ENCODE data around the gene CRK.
"Not testable (repeated sequence)": the region's sequence is repeated elsewhere in the genome, so short reads cannot be mapped to it uniquely, and the experiment has no call there.

Gene CRK

GRCh38 chr17:1379208-1379929, 76.7 kb downstream of the CRK start:
- H3K9ac ChIP-seq (ENCODE audit: low read length in 5 of 5) = no peak overlapping the region
- peak overlapping the region; percentile 67 for H3K27ac ChIP-seq (ENCODE audit: low read depth, low read length)
- peaks cover 10 to 87% (median 75%) of the 10 kb centered on the region in 5 donors for H3K4me1 ChIP-seq (ENCODE audit: control insufficient read depth in 5 of 5, insufficient read depth in 5 of 5, low read length in 5 of 5)
- no peaks in the 10 kb centered on the region for H3K27me3 ChIP-seq (ENCODE audit: control insufficient read depth in 5 of 5, insufficient read depth in 4 of 5, low read length in 5 of 5)
- no peak overlapping the region for H3K4me3 ChIP-seq (ENCODE audit: low read depth in 1 of 5, low read length in 5 of 5)
- H3K36me3 ChIP-seq (ENCODE audit: control insufficient read depth in 5 of 5, insufficient read depth in 5 of 5, low read length in 5 of 5) = peaks cover 0 to 2% (median 0%) of the 10 kb centered on the region in 5 donors
- H3K9me3 ChIP-seq (ENCODE audit: control insufficient read depth in 5 of 5, low read length in 5 of 5) = no peaks in the 10 kb centered on the region

GRCh38 chr17:1378476-1378860, 77.6 kb downstream of the CRK start:
- H3K9ac ChIP-seq (ENCODE audit: low read length in 5 of 5); H3K36me3 ChIP-seq (ENCODE audit: control insufficient read depth in 5 of 5, insufficient read depth in 5 of 5, low read length in 5 of 5); H3K9me3 ChIP-seq (ENCODE audit: control insufficient read depth in 5 of 5, low read length in 5 of 5); H3K27me3 ChIP-seq (ENCODE audit: control insufficient read depth in 5 of 5, insufficient read depth in 4 of 5, low read length in 5 of 5); H3K4me3 ChIP-seq (ENCODE audit: low read depth in 1 of 5, low read length in 5 of 5): not testable (repeated sequence)
- Histone ChIP-seq H3K27ac (ENCODE audit: low read depth, low read length) (peak overlapping the region; percentile 67), H3K4me1 (ENCODE audit: control insufficient read depth in 5 of 5, insufficient read depth in 5 of 5, low read length in 5 of 5) (peaks cover 16 to 89% (median 79%) of the 10 kb centered on the region in 5 donors)

- Histone ChIP-seq H3K4me3 (ENCODE audit: low read depth in 1 of 5, low read length in 5 of 5) (no peak overlapping the region), H3K27ac (ENCODE audit: low read depth, low read length) (peak overlapping the region; percentile 61), H3K27me3 (ENCODE audit: control insufficient read depth in 5 of 5, insufficient read depth in 4 of 5, low read length in 5 of 5) (no peaks in the 10 kb centered on the region), H3K9ac (ENCODE audit: low read length in 5 of 5) (peak overlapping the region in 1 of 5 donors; percentile 10), H3K9me3 (ENCODE audit: control insufficient read depth in 5 of 5, low read length in 5 of 5) (no peaks in the 10 kb centered on the region), H3K4me1 (ENCODE audit: control insufficient read depth in 5 of 5, insufficient read depth in 5 of 5, low read length in 5 of 5) (peaks cover 16 to 83% (median 77%) of the 10 kb centered on the region in 5 donors), H3K36me3 (ENCODE audit: control insufficient read depth in 5 of 5, insufficient read depth in 5 of 5, low read length in 5 of 5) (peaks cover 0 to 14% (median 6%) of the 10 kb centered on the region in 5 donors)
Observed at GRCh38 chr17:1377334-1377733, 78.7 kb downstream of the CRK start.

- H3K4me1 ChIP-seq (ENCODE audit: control insufficient read depth in 5 of 5, insufficient read depth in 5 of 5, low read length in 5 of 5) = peaks cover 16 to 86% (median 75%) of the 10 kb centered on the region in 5 donors
- H3K9ac ChIP-seq (ENCODE audit: low read length in 5 of 5) = peak overlapping the region in 2 of 5 donors; percentile 13 to 22
Observed at GRCh38 chr17:1376061-1376460, 80.0 kb downstream of the CRK start.

DNA sequence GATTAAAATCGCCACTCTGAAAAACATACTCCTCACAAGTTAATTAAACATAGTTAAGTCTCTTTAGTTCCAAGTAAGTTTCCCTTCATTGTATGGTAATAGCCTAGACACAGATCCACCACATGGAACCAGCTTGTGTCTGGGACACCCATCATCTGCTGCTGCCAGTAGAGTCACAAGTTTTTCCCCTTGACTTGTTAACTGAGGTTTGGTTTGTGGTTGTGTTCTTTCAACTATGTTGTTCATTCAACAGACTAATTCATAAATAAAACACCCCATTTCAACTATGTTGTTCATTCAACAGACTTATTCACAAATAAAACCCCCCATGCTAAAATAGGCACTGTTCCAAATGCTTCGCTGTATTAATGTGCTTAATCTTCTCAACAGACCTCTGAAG, 80.4 kb downstream of the CRK start:
- Histone ChIP-seq H3K4me3 (ENCODE audit: low read depth in 1 of 5, low read length in 5 of 5) (no peak overlapping the region), H3K9me3 (ENCODE audit: control insufficient read depth in 5 of 5, low read length in 5 of 5) (no peaks in the 10 kb centered on the region), H3K27ac (ENCODE audit: low read depth, low read length) (peak overlapping the region; percentile 61), H3K9ac (ENCODE audit: low read length in 5 of 5) (peak overlapping the region in 2 of 5 donors; percentile 22 to 29), H3K36me3 (ENCODE audit: control insufficient read depth in 5 of 5, insufficient read depth in 5 of 5, low read length in 5 of 5) (peaks cover 0 to 15% (median 6%) of the 10 kb centered on the region in 5 donors), H3K4me1 (ENCODE audit: control insufficient read depth in 5 of 5, insufficient read depth in 5 of 5, low read length in 5 of 5) (peaks cover 15 to 82% (median 71%) of the 10 kb centered on the region in 5 donors), H3K27me3 (ENCODE audit: control insufficient read depth in 5 of 5, insufficient read depth in 4 of 5, low read length in 5 of 5) (no peaks in the 10 kb centered on the region)

More at GRCh38 chr17:1376061-1376460, 80.0 kb downstream of the CRK start:
- Histone ChIP-seq H3K9me3 (ENCODE audit: control insufficient read depth in 5 of 5, low read length in 5 of 5) (no peaks in the 10 kb centered on the region), H3K27me3 (ENCODE audit: control insufficient read depth in 5 of 5, insufficient read depth in 4 of 5, low read length in 5 of 5) (no peaks in the 10 kb centered on the region), H3K4me3 (ENCODE audit: low read depth in 1 of 5, low read length in 5 of 5) (no peak overlapping the region), H3K27ac (ENCODE audit: low read depth, low read length) (peak overlapping the region; percentile 61), H3K36me3 (ENCODE audit: control insufficient read depth in 5 of 5, insufficient read depth in 5 of 5, low read length in 5 of 5) (peaks cover 0 to 15% (median 6%) of the 10 kb centered on the region in 5 donors)

GRCh38 chr17:1374431-1375177, 81.4 kb downstream of the CRK start:
- H3K4me1 ChIP-seq (ENCODE audit: control insufficient read depth in 5 of 5, insufficient read depth in 5 of 5, low read length in 5 of 5) = peaks cover 13 to 73% (median 61%) of the 10 kb centered on the region in 5 donors
- no peaks in the 10 kb centered on the region for H3K27me3 ChIP-seq (ENCODE audit: control insufficient read depth in 5 of 5, insufficient read depth in 4 of 5, low read length in 5 of 5)
- no peaks in the 10 kb centered on the region for H3K9me3 ChIP-seq (ENCODE audit: control insufficient read depth in 5 of 5, low read length in 5 of 5)
- H3K27ac ChIP-seq (ENCODE audit: low read depth, low read length) = no peak overlapping the region
- peaks cover 0 to 15% (median 7%) of the 10 kb centered on the region in 5 donors for H3K36me3 ChIP-seq (ENCODE audit: control insufficient read depth in 5 of 5, insufficient read depth in 5 of 5, low read length in 5 of 5)
- H3K4me3 ChIP-seq (ENCODE audit: low read depth in 1 of 5, low read length in 5 of 5) = no peak overlapping the region
- H3K9ac ChIP-seq (ENCODE audit: low read length in 5 of 5) = peak overlapping the region in 1 of 5 donors; percentile 6

DNA sequence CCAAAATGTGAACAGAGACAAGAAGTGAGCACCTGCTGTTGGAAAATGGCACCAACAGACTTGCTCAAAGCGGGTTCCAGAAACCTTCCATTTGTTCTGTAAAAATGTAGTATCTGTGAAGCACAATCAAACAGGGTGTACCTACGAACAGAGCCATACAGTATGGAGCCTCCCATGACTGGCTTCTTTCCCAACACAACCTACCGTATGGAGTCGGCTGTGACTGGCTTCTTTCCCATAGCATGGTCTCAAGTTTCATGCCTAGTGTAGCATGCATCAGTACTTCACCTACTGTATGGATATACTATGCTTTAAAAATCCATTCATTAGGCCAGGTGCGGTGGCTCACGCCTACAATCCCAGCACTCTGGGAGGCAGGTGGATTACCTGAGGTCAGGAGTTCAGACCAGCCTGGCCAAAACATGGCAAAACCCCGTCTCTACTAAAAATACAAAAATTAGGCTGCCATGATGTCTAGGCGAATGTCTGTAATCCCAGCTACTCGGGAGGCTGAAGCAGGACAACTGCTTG, 82.3 kb downstream of the CRK start:
- Histone ChIP-seq H3K4me3 (ENCODE audit: low read depth in 1 of 5, low read length in 5 of 5) (no peak overlapping the region), H3K9ac (ENCODE audit: low read length in 5 of 5) (no peak overlapping the region), H3K27me3 (ENCODE audit: control insufficient read depth in 5 of 5, insufficient read depth in 4 of 5, low read length in 5 of 5) (no peaks in the 10 kb centered on the region), H3K4me1 (ENCODE audit: control insufficient read depth in 5 of 5, insufficient read depth in 5 of 5, low read length in 5 of 5) (peaks cover 13 to 67% (median 53%) of the 10 kb centered on the region in 5 donors), H3K27ac (ENCODE audit: low read depth, low read length) (no peak overlapping the region), H3K9me3 (ENCODE audit: control insufficient read depth in 5 of 5, low read length in 5 of 5) (no peaks in the 10 kb centered on the region), H3K36me3 (ENCODE audit: control insufficient read depth in 5 of 5, insufficient read depth in 5 of 5, low read length in 5 of 5) (peaks cover 0 to 15% (median 8%) of the 10 kb centered on the region in 5 donors)

DNA sequence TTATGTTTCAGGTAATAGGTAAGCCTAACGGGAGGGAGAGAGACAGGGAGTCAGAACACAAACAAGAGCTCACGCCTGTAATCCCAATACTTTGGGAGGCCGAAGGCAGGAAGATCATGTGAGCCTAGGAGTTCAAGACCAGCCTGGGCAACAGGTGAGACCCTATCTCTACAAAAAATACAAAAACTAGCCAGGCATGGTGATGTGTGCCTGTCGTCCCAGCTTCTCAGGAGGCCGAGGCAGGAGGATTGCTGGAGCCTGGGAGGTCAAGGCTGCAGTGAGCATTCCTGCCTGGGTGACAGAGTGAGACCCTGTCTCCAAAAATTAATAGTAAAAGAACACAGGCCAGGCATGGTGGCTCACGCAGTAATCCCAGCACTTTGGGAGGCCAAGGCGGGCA, 83.4 kb downstream of the CRK start:
- Histone ChIP-seq H3K9me3 (ENCODE audit: control insufficient read depth in 5 of 5, low read length in 5 of 5) (no peaks in the 10 kb centered on the region), H3K4me1 (ENCODE audit: control insufficient read depth in 5 of 5, insufficient read depth in 5 of 5, low read length in 5 of 5) (peaks cover 11 to 62% (median 41%) of the 10 kb centered on the region in 5 donors), H3K27ac (ENCODE audit: low read depth, low read length) (no peak overlapping the region), H3K36me3 (ENCODE audit: control insufficient read depth in 5 of 5, insufficient read depth in 5 of 5, low read length in 5 of 5) (peaks cover 0 to 15% (median 7%) of the 10 kb centered on the region in 5 donors), H3K4me3 (ENCODE audit: low read depth in 1 of 5, low read length in 5 of 5) (no peak overlapping the region), H3K27me3 (ENCODE audit: control insufficient read depth in 5 of 5, insufficient read depth in 4 of 5, low read length in 5 of 5) (no peaks in the 10 kb centered on the region), H3K9ac (ENCODE audit: low read length in 5 of 5) (no peak overlapping the region)

- Histone ChIP-seq H3K27ac (ENCODE audit: low read depth, low read length) (no peak overlapping the region), H3K4me3 (ENCODE audit: low read depth in 1 of 5, low read length in 5 of 5) (no peak overlapping the region), H3K4me1 (ENCODE audit: control insufficient read depth in 5 of 5, insufficient read depth in 5 of 5, low read length in 5 of 5) (peaks cover 7 to 62% (median 41%) of the 10 kb centered on the region in 5 donors)
Observed at GRCh38 chr17:1371893-1372590, 84.0 kb downstream of the CRK start.

More at GRCh38 chr17:1371893-1372590, 84.0 kb downstream of the CRK start:
- Histone ChIP-seq H3K36me3 (ENCODE audit: control insufficient read depth in 5 of 5, insufficient read depth in 5 of 5, low read length in 5 of 5) (peaks cover 0 to 15% (median 7%) of the 10 kb centered on the region in 5 donors), H3K9ac (ENCODE audit: low read length in 5 of 5) (no peak overlapping the region), H3K9me3 (ENCODE audit: control insufficient read depth in 5 of 5, low read length in 5 of 5) (no peaks in the 10 kb centered on the region), H3K27me3 (ENCODE audit: control insufficient read depth in 5 of 5, insufficient read depth in 4 of 5, low read length in 5 of 5) (no peaks in the 10 kb centered on the region)
